Heart right ventricle (tissue), 16 donors: ENCODE results near the gene BCLAF3. TPM values are rescaled to one million over a fixed set of nuclear protein-coding genes. Genes with fewer than 3 reads are reported as not detected.

Experiments
- ATAC-seq, 8 donors: fragments of 200-7000 bp; cut with Tn5 transposase; one replicate each; pipeline ENCODE4 v1.9.1; 2020; ENCODE audit warnings: mild to moderate bottlenecking in 8 of 8, moderate library complexity in 8 of 8, moderate number of reproducible peaks in 1 of 8
- DNase-seq, 2 donors: peaks; one replicate each; pipeline ENCODE4 v3.0.0-alpha.2; 2020
- H3K27ac ChIP-seq, 10 donors: fragments of 200-600 bp; sonication (generic) in 2 of 10; one replicate each; pipeline versions ENCODE4 v1.5.0 to v1.8.0; 2020 to 2022; ENCODE audit warnings: mild to moderate bottlenecking in 3 of 10
- H3K27me3 ChIP-seq, 7 donors: fragments of 200-600 bp; one replicate each; pipeline ENCODE4 v1.8.0; 2021 to 2022; ENCODE audit warnings: mild to moderate bottlenecking in 2 of 7
- H3K36me3 ChIP-seq, 9 donors: fragments of 200-600 bp; sonication (generic) in 1 of 9; one replicate each; pipeline versions ENCODE4 v1.5.0 to v1.8.0; 2020 to 2022; ENCODE audit warnings: mild to moderate bottlenecking in 2 of 9
- H3K4me1 ChIP-seq, 9 donors: fragments of 200-600 bp; sonication (generic) in 1 of 9; one replicate each; pipeline versions ENCODE4 v1.5.0 to v1.8.0; 2020 to 2022; ENCODE audit warnings: mild to moderate bottlenecking in 4 of 9
- H3K4me3 ChIP-seq, 10 donors: fragments of 200-600 bp; sonication (generic) in 2 of 10; one replicate each; pipeline versions ENCODE4 v1.5.0 to v1.8.0; 2020 to 2022; ENCODE audit warnings: mild to moderate bottlenecking in 7 of 10, moderate library complexity in 2 of 10
- H3K9me3 ChIP-seq, 11 donors: fragments of 200-600 bp in 10 of 11; sonication (generic) in 2 of 11; one replicate each; pipeline versions ENCODE4 v1.5.0 to v1.8.0; 2013 to 2022; ENCODE audit warnings: mild to moderate bottlenecking in 2 of 11, control low read depth in 1 of 11, moderate library complexity in 1 of 11
- CTCF ChIP-seq, 9 donors: fragments of 200-600 bp; sonication (generic) in 2 of 9; IDR thresholded peaks; one replicate each; pipeline versions ENCODE4 v1.5.0 to v1.8.0; 2021 to 2022; ENCODE audit warnings: antibody characterized with exemption in 9 of 9, mild to moderate bottlenecking in 5 of 9, moderate library complexity in 1 of 9
- WGBS, 2 donors: extraction: QIAGEN DNeasy Blood & Tissue Kit; methylation state at CpG; one replicate each; pipeline ENCODE4 v1.1.7; 2013; ENCODE audit warnings: inconsistent platforms in 1 of 2; 5-methylcytosine and 5-hydroxymethylcytosine counted together
- intact Hi-C, 10 donors: fragments of 100-400 bp; cut with DNase I; formaldehyde crosslinking; loops; one replicate each; pipeline versions ENCODE4 v1.11.1 to v1.14.2; 2022
- polyA plus RNA-seq, 2 donors: library from polyadenylated mRNA; stranded (reverse); fragments of 200-250 nt; gene quantifications; one replicate each; pipeline ENCODE4 v1.2.3, GENCODE V29; 2013
- total RNA-seq, 10 donors: library from RNA; stranded (reverse); fragmentation: NEBNext Ultra II Directional in 3 of 10; extraction: Animal tissue kit (Norgen Biotek cat#: 25700) in 3 of 10; gene quantifications; one replicate each; pipeline versions ENCODE4 v1.2.1 to v1.2.4, GENCODE V29; 2021 to 2023
- donor health status: Arrhythmogenic right ventricular cardiomyopathy.
- donor health status: ischemic (EF 13 %, LVEDD 7.1; RV severe dilation, severe dysfunction).
- donor health status: healthy with polysubstance abuse.
- donor health status: DM: no; HTN: yes; CAD: no.
- donor health status: DM: no; HTN: no; CAD: no.
- donor health status: ischemic (EF 25% LVEDD 6.9; RV normal size, moderate dysfunction).
- donor health status: ischemic (EF 25% LVEDD 5.7; RV mildly dilated, moderate dysfunction).
- donor health status: healthy.
- donor health status: DM: yes; HTN: yes; CAD: no.
- donor health status: Ischemic cardiomyopathy.
- donor health status: ischemic (EF 35%, LVEDD 5.7; RV mildly dilated, moderate dysfunction).
- donor health status: nonischemic (EF 11% LVEDD 7.7; RV severe dilation, severe dysfunction).
- donor health status: DM: yes; HTN: yes; CAD: no.
- donor health status: PGD.
- donor health status: ischemic (EF 29% LVEDD 5.4; RV normal size, mild dysfunction).
- donor health status: nonischemic (EF 23%, LVEDD 6.1; RV moderate dilation, normal function).

The BCLAF3 gene
- total and polyA plus RNA-seq, 12 donors, result 1.2 to 10.2 (median 8.5) TPM

- ATAC-seq (no peak), DNase-seq (no peak)
- peaks cover 0 to 39% (median 0%) of the 10 kb centered on the region in 11 donors for H3K9me3 ChIP-seq
- H3K27me3 ChIP-seq, result peaks cover 0 to under 1% (median 0%) of the 10 kb centered on the region in 7 donors
- WGBS, 2 donors, result 78 to 81% methylated on average over 2 of the region's 2 CpGs
- no peak for TF ChIP-seq CTCF (IDR thresholded peaks at IDR 0.05)
- intact Hi-C loops, result no loop called here
- H3K4me3 ChIP-seq, result no peak overlapping the region
- H3K27ac ChIP-seq, result no peak overlapping the region
- no peaks in the 10 kb centered on the region for H3K36me3 ChIP-seq
- no peaks in the 10 kb centered on the region for H3K4me1 ChIP-seq
These were observed 25.7 kb upstream of the BCLAF3 start for GRCh38 chrX:20016616-20016945.

DNA sequence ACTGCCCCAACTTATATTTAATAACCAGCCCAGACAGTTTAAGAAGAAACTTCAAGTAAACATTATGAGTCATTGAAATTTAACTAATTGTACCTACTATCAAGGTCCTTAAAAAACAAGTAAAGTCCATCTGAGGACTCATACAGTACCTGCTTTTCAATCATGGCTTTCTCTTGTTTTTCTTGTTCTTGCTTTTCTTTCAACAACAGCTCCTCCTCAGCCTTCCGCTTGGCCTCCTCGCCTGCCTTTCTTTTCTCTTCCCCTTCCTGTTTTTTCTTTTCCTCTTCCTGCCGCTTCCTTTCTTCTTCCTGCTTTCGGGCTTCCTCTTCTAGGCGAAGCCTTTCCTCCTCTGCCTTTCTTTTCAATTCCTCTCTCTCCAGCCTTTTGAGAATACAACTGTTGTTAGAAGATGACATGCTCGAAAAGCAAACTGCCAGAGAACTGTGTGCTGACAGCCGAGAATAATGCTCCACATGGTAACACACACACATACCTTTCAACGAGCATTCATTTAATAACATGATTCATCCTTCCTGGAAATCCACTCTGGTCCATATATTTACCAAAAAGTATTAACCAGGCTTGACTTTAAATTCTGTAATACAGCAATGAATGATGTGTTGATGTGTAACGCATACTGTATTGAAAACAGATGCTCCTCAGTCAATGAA lies 25.2 kb upstream of the BCLAF3 start:
- WGBS, 2 donors, result 57 to 66% methylated on average over 9 of the region's 9 CpGs
- ATAC-seq (no peak), DNase-seq (no peak)
- Histone ChIP-seq H3K9me3 (peaks cover 0 to 39% (median 0%) of the 10 kb centered on the region in 11 donors), H3K27ac (no peak overlapping the region), H3K27me3 (peaks cover 0 to 5% (median 0%) of the 10 kb centered on the region in 7 donors), H3K4me3 (no peak overlapping the region), H3K4me1 (no peaks in the 10 kb centered on the region), H3K36me3 (no peaks in the 10 kb centered on the region)
- TF ChIP-seq CTCF (IDR thresholded peaks at IDR 0.05), result no peak
- intact Hi-C loops, result no loop called here

- no peak for DNase-seq
- no peak for TF ChIP-seq CTCF (IDR thresholded peaks at IDR 0.05)
- no peaks in the 10 kb centered on the region for H3K36me3 ChIP-seq
- 22 to 36% methylated on average over 1 of the region's 1 CpG for WGBS, 2 donors
- peaks cover 0 to 5% (median 0%) of the 10 kb centered on the region in 7 donors for H3K27me3 ChIP-seq
- intact Hi-C loops, result no loop called here
- peaks cover 0 to 39% (median 0%) of the 10 kb centered on the region in 11 donors for H3K9me3 ChIP-seq
- no peaks in the 10 kb centered on the region for H3K4me1 ChIP-seq
- no peak overlapping the region for H3K27ac ChIP-seq
- ATAC-seq, result no peak
- H3K4me3 ChIP-seq, result no peak overlapping the region
These were observed 24.6 kb upstream of the BCLAF3 start for GRCh38 chrX:20015422-20015821.

GRCh38 chrX:20011608-20012007 lies 20.7 kb upstream of the BCLAF3 start:
- 61 to 71% methylated on average over 4 of the region's 4 CpGs for WGBS, 2 donors
- H3K36me3 ChIP-seq, result no peaks in the 10 kb centered on the region
- ATAC-seq (peak in 3 of 8 donors; percentile 29 to 76 (median 70)), DNase-seq (no peak)
- peaks cover 0 to 26% (median 0%) of the 10 kb centered on the region in 11 donors for H3K9me3 ChIP-seq
- no peaks in the 10 kb centered on the region for H3K4me1 ChIP-seq
- no peak overlapping the region for H3K4me3 ChIP-seq
- no peak for TF ChIP-seq CTCF (IDR thresholded peaks at IDR 0.05)
- intact Hi-C loops, result no loop called here
- H3K27ac ChIP-seq, result no peak overlapping the region
- peaks cover 0 to 5% (median 0%) of the 10 kb centered on the region in 7 donors for H3K27me3 ChIP-seq
